Transverse colon (tissue), 4 donors: Measurements from ENCODE around the gene VPS8. TPM values are rescaled to one million over a fixed set of nuclear protein-coding genes. Genes with fewer than 3 reads are reported as not detected.
A peak's percentile ranks its signal among the peaks of the same experiment; 100 is the strongest.

Experiments used
- DNase-seq: peaks from one replicate; pipeline ENCODE4 v3.0.0-alpha.2; 2019
- H3K27ac ChIP-seq, 4 donors: fragments of 200-600 bp; sonication (generic); 2 replicates each; pipeline ENCODE4 v1.5.1; 2016 to 2018; ENCODE audit warnings: inconsistent platforms in 4 of 4
- H3K27me3 ChIP-seq: fragments of 200-600 bp; sonication (generic); 2 replicates; pipeline ENCODE4 v1.5.1; 2017; ENCODE audit warnings: inconsistent platforms
- H3K36me3 ChIP-seq, 4 donors: fragments of 200-600 bp; sonication (generic); 2 replicates each; pipeline ENCODE4 v1.5.1; 2017 to 2019; ENCODE audit warnings: inconsistent platforms in 4 of 4
- H3K4me1 ChIP-seq, 4 donors: fragments of 200-600 bp; sonication (generic); 2 replicates each; pipeline ENCODE4 v1.5.1; 2017 to 2020; ENCODE audit warnings: inconsistent platforms in 4 of 4
- H3K4me3 ChIP-seq, 4 donors: fragments of 200-600 bp; sonication (generic); 1 replicate in 1 of 4; 2 replicates in 3 of 4; pipeline versions ENCODE4 v1.5.1 to v1.6.1; 2017 to 2019; ENCODE audit warnings: inconsistent platforms in 4 of 4
- H3K9me3 ChIP-seq, 2 donors: fragments of 200-600 bp; sonication (generic); 2 replicates each; pipeline ENCODE4 v1.5.1; 2017 to 2019; ENCODE audit warnings: inconsistent platforms in 2 of 2
- EP300 ChIP-seq: sonication (generic); formaldehyde crosslinking; IDR thresholded peaks from one replicate; pipeline ENCODE4 v1.6.1; 2017; ENCODE audit warnings: antibody characterized with exemption, low read depth
- POLR2A ChIP-seq: fragments of 450-650 bp; IDR thresholded peaks from one replicate; pipeline ENCODE4 v1.6.1; 2016; ENCODE audit warnings: antibody characterized with exemption, mild to moderate bottlenecking, moderate library complexity
- POLR2AphosphoS5 ChIP-seq, 3 donors: sonication (generic); formaldehyde crosslinking; IDR thresholded peaks; one replicate each; pipeline ENCODE4 v1.6.1; 2016; ENCODE audit warnings: antibody characterized with exemption in 3 of 3
- WGBS, 2 donors: methylation state at CpG; one replicate each; pipeline ENCODE4 v1.1.5; 2018; ENCODE audit warnings: low coverage in 1 of 2; 5-methylcytosine and 5-hydroxymethylcytosine counted together
- in situ Hi-C, 4 donors: fragments of 200-750 bp; cut with MboI; loops; one replicate each; pipeline versions ENCODE4 v1.15.0 to v1.15.1; 2017; ENCODE audit warnings: low sequenced_read_pairs in 3 of 4, low pct_ligation_motif_present in 1 of 4, low pct_unique_long_range_greater_than_20kb in 1 of 4
- intact Hi-C: fragments of 100-400 bp; cut with DNase I; formaldehyde crosslinking; loops from one replicate; pipeline ENCODE4 v1.15.1; 2023; ENCODE audit warnings: low total_unique reads
- total RNA-seq, 4 donors: library from RNA; depleted of rRNA; stranded (reverse); fragments of >200 nt; gene quantifications; one replicate each; pipeline ENCODE4 v1.1.0, GENCODE V29; 2016
- TF ChIP-seq, protein P1 (sequence below), 5 experiments: fragments of 200-600 bp in 3 of 5; fragments of 450-650 bp in 2 of 5; sonication (generic) in 3 of 5; IDR thresholded peaks; 1 replicate in 2 of 5; 2 replicates in 3 of 5; pipeline ENCODE4 v1.5.1; 2016 to 2017; ENCODE audit warnings: antibody characterized with exemption in 5 of 5, inconsistent platforms in 3 of 5, mild to moderate bottlenecking in 2 of 5, moderate library complexity in 1 of 5

The VPS8 gene
- total RNA-seq, 4 donors from 2014 or later = 35.8 to 115 (median 70.3) TPM

GRCh38 chr3:185069037-185070030 is 257.4 kb downstream of the VPS8 start:
- in situ Hi-C loops (no loop called here), intact Hi-C loops (loop anchor here (5.0 kb wide), 1 partner anchor 108 kb away; no protein-coding TSS in a partner anchor)
- Histone ChIP-seq H3K36me3 (no peaks in the 10 kb centered on the region), H3K27me3 (no peaks in the 10 kb centered on the region), H3K27ac (peak overlapping the region; percentile 79 to 82 (median 80)), H3K4me1 (peaks cover 12 to 24% (median 20%) of the 10 kb centered on the region in 4 donors), H3K9me3 (no peaks in the 10 kb centered on the region), H3K4me3 (no peak overlapping the region)
- DNase-seq = peak; percentile 83
- TF ChIP-seq, protein P1, sequence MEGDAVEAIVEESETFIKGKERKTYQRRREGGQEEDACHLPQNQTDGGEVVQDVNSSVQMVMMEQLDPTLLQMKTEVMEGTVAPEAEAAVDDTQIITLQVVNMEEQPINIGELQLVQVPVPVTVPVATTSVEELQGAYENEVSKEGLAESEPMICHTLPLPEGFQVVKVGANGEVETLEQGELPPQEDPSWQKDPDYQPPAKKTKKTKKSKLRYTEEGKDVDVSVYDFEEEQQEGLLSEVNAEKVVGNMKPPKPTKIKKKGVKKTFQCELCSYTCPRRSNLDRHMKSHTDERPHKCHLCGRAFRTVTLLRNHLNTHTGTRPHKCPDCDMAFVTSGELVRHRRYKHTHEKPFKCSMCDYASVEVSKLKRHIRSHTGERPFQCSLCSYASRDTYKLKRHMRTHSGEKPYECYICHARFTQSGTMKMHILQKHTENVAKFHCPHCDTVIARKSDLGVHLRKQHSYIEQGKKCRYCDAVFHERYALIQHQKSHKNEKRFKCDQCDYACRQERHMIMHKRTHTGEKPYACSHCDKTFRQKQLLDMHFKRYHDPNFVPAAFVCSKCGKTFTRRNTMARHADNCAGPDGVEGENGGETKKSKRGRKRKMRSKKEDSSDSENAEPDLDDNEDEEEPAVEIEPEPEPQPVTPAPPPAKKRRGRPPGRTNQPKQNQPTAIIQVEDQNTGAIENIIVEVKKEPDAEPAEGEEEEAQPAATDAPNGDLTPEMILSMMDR (IDR thresholded peaks at IDR 0.05) = peak in 3 of 5 experiments; percentile 5 to 18 (median 12)
- TF ChIP-seq POLR2AphosphoS5 (IDR thresholded peaks at IDR 0.05) (peak in 1 of 3 donors; percentile 13), POLR2A (no peak), EP300 (no peak)
- WGBS, 2 donors = 48% methylated on average over 28 of the region's 28 CpGs; no CpG with 5 or more reads in 1 of the 2 donors

- Histone ChIP-seq H3K27ac (peak overlapping the region; percentile 79 to 82 (median 80)), H3K36me3 (no peaks in the 10 kb centered on the region), H3K4me3 (no peak overlapping the region), H3K27me3 (no peaks in the 10 kb centered on the region), H3K4me1 (peaks cover 12 to 24% (median 20%) of the 10 kb centered on the region in 4 donors), H3K9me3 (no peaks in the 10 kb centered on the region)
- intact Hi-C loops = no loop called here
- no peak for TF ChIP-seq EP300
- TF ChIP-seq, protein P1 (IDR thresholded peaks at IDR 0.05) = peak; percentile 36 to 77 (median 51)
- in situ Hi-C loops = no loop called here
- peak; percentile 72 for DNase-seq
- 76% methylated on average over 22 of the region's 22 CpGs; no CpG with 5 or more reads in 1 of the 2 donors for WGBS, 2 donors
Observed at GRCh38 chr3:185070491-185071286, 258.7 kb downstream of the VPS8 start.

DNA sequence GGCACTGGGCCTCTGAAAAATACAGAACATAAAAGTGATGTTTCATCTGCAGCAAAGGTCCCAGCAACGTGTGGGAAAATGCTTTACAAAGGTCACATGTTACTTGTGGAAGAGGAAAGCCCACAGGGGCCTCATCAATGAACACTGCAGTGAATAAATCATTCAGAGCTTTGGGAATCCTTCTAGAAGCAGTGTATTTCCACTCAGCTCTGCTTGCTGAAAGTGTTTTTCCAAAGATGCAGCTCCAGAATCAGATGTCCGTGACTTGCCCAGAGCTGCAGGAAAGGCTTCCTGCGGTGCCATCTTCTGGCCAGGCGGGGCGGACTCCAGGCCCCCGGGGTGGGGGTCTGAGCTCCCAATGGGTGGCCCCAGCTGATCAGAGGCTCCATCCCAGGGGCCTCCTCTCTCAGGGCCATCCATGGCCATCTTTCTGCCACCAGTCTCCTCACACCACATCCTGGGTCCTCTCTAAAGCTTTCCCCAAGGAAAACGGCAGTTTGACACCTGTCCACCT is 259.4 kb downstream of the VPS8 start:
- no peaks in the 10 kb centered on the region for H3K9me3 ChIP-seq
- 64% methylated on average over 7 of the region's 7 CpGs; no CpG with 5 or more reads in 1 of the 2 donors for WGBS, 2 donors
- H3K4me3 ChIP-seq = no peak overlapping the region
- no peaks in the 10 kb centered on the region for H3K36me3 ChIP-seq
- DNase-seq = no peak
- intact Hi-C loops (no loop called here), in situ Hi-C loops (no loop called here)
- H3K27me3 ChIP-seq = no peaks in the 10 kb centered on the region
- H3K4me1 ChIP-seq = peaks cover 12 to 24% (median 20%) of the 10 kb centered on the region in 4 donors
- TF ChIP-seq POLR2AphosphoS5 (IDR thresholded peaks at IDR 0.05) (no peak), EP300 (no peak), POLR2A (no peak)
- TF ChIP-seq, protein P1 (IDR thresholded peaks at IDR 0.05) = no peak
- no peak overlapping the region for H3K27ac ChIP-seq

GRCh38 chr3:185075547-185075946 is 263.6 kb downstream of the VPS8 start:
- WGBS, 2 donors = 86% methylated on average over 13 of the region's 13 CpGs; no CpG with 5 or more reads in 1 of the 2 donors
- Histone ChIP-seq H3K36me3 (no peaks in the 10 kb centered on the region), H3K27ac (no peak overlapping the region), H3K27me3 (no peaks in the 10 kb centered on the region), H3K9me3 (no peaks in the 10 kb centered on the region), H3K4me1 (peaks cover 3 to 12% (median 6%) of the 10 kb centered on the region in 4 donors), H3K4me3 (no peak overlapping the region)
- in situ Hi-C loops (no loop called here), intact Hi-C loops (no loop called here)
- DNase-seq = no peak
- no peak for TF ChIP-seq POLR2A
- TF ChIP-seq, protein P1 (IDR thresholded peaks at IDR 0.05) = no peak
- TF ChIP-seq EP300 = no peak
- no peak for TF ChIP-seq POLR2AphosphoS5 (IDR thresholded peaks at IDR 0.05)
